ENCODE measurements around the gene PPP1R12B. TPM values are rescaled to one million over a fixed set of nuclear protein-coding genes. Genes with fewer than 3 reads are reported as not detected.
A peak's percentile ranks its signal among the peaks of the same experiment; 100 is the strongest.
"Not testable (repeated sequence)": the region's sequence is repeated elsewhere in the genome, so short reads cannot be mapped to it uniquely, and the experiment has no call there.

The PPP1R12B gene
- total RNA-seq, 1 donor: 40.1 TPM

- DNase-seq (ENCODE audit: low read depth in 2 of 3, low spot score in 2 of 3): peak in 1 of 3 donors; percentile 45
Observed at GRCh38 chr1:202599669-202600431, 251.4 kb downstream of the PPP1R12B start.

- DNase-seq (ENCODE audit: low read depth in 2 of 3, low spot score in 2 of 3): no peak
Observed at GRCh38 chr1:202600432-202601041, 252.0 kb downstream of the PPP1R12B start.

- DNase-seq (ENCODE audit: low read depth in 2 of 3, low spot score in 2 of 3): no peak
Observed at GRCh38 chr1:202603435-202603834, 254.9 kb downstream of the PPP1R12B start.

- no peak for DNase-seq (ENCODE audit: low read depth in 2 of 3, low spot score in 2 of 3)
Observed at GRCh38 chr1:202605515-202605914, 257.0 kb downstream of the PPP1R12B start.

- not testable (repeated sequence) for DNase-seq (ENCODE audit: low read depth in 2 of 3, low spot score in 2 of 3)
Observed at GRCh38 chr1:202612036-202612435, 263.5 kb downstream of the PPP1R12B start.

GRCh38 chr1:202613571-202613970, 265.1 kb downstream of the PPP1R12B start:
- no peak for DNase-seq (ENCODE audit: low read depth in 2 of 3, low spot score in 2 of 3)

- DNase-seq (ENCODE audit: low read depth in 2 of 3, low spot score in 2 of 3): peak in 1 of 3 donors; percentile 33
Observed at GRCh38 chr1:202614363-202615207, 266.1 kb downstream of the PPP1R12B start.

- DNase-seq (ENCODE audit: low read depth in 2 of 3, low spot score in 2 of 3): not testable (repeated sequence)
Observed at GRCh38 chr1:202615208-202615500, 266.7 kb downstream of the PPP1R12B start.

GRCh38 chr1:202615501-202616354, 267.2 kb downstream of the PPP1R12B start:
- peak in 2 of 3 donors; percentile 60 to 71 for DNase-seq (ENCODE audit: low read depth in 2 of 3, low spot score in 2 of 3)

GRCh38 chr1:202616355-202616915, 267.9 kb downstream of the PPP1R12B start:
- peak in 2 of 3 donors; percentile 17 to 33 for DNase-seq (ENCODE audit: low read depth in 2 of 3, low spot score in 2 of 3)

GRCh38 chr1:202619012-202619411, 270.5 kb downstream of the PPP1R12B start:
- not testable (repeated sequence) for DNase-seq (ENCODE audit: low read depth in 2 of 3, low spot score in 2 of 3)

GRCh38 chr1:202619505-202619904, 271.0 kb downstream of the PPP1R12B start:
- DNase-seq (ENCODE audit: low read depth in 2 of 3, low spot score in 2 of 3): no peak

- DNase-seq (ENCODE audit: low read depth in 2 of 3, low spot score in 2 of 3): not testable (repeated sequence)
Observed at GRCh38 chr1:202620036-202620435, 271.5 kb downstream of the PPP1R12B start.

- DNase-seq (ENCODE audit: low read depth in 2 of 3, low spot score in 2 of 3): no peak
Observed at GRCh38 chr1:202621446-202621845, 272.9 kb downstream of the PPP1R12B start.

- no peak for DNase-seq (ENCODE audit: low read depth in 2 of 3, low spot score in 2 of 3)
Observed at GRCh38 chr1:202622388-202622787, 273.9 kb downstream of the PPP1R12B start.

GRCh38 chr1:202623075-202623474, 274.6 kb downstream of the PPP1R12B start:
- DNase-seq (ENCODE audit: low read depth in 2 of 3, low spot score in 2 of 3): no peak

GRCh38 chr1:202623476-202623875, 275.0 kb downstream of the PPP1R12B start:
- DNase-seq (ENCODE audit: low read depth in 2 of 3, low spot score in 2 of 3): not testable (repeated sequence)

- no peak for DNase-seq (ENCODE audit: low read depth in 2 of 3, low spot score in 2 of 3)
Observed at GRCh38 chr1:202624088-202624780, 275.7 kb downstream of the PPP1R12B start.

GRCh38 chr1:202624781-202625108, 276.2 kb downstream of the PPP1R12B start:
- no peak for DNase-seq (ENCODE audit: low read depth in 2 of 3, low spot score in 2 of 3)

Measured in hematopoietic multipotent progenitor cell (in vitro differentiated cells).